ENCODE results near the gene RAB40A.

The RAB40A gene

DNA sequence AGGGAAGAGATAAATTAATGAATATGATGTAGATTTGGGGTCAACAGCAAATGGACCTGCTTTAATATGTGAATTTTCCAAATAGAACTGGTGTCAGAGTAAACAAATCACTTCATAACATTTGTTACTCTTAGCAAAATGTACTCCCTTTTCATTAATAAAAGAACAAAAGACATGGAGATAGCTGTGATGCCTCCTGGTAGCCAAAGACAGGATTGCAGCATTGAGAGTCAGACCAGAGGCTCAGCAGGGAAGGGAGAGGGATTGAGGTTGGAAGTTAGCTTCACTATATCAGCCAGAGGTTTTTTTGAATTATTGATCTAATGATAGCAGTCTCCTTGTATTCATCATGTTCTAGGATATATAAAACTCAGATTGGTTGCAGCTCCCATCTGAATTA is 17.4 kb upstream of the RAB40A start:
- no peak for TF ChIP-seq CTCF (conservative IDR thresholded peaks at IDR 0.05)
- no peak overlapping the region for H3K27ac ChIP-seq

- TF ChIP-seq CTCF (conservative IDR thresholded peaks at IDR 0.05), result no peak
- H3K27ac ChIP-seq, result no peak overlapping the region
These were observed 16.8 kb upstream of the RAB40A start for GRCh38 chrX:103536071-103536470.

DNA sequence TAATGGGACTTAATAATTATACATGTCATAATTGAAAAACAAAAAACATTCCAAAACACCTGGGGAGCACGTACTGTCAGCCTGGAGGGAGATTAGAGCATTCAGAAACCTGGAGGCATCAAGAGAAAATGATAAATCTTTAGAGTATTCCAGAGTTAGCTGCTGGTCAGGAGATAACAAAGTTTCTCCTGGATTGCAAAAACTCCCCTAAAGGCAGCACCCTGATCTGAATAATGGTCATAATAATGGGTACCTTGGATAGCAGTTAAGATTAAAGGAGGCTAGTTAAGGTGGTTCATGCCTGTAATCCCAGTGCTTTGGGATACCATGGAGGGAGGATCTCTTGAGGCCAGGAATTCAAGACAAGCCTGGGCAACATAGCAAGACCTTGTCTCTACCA is 15.9 kb upstream of the RAB40A start:
- H3K27ac ChIP-seq, result no peak overlapping the region
- TF ChIP-seq CTCF (conservative IDR thresholded peaks at IDR 0.05), result no peak

DNA sequence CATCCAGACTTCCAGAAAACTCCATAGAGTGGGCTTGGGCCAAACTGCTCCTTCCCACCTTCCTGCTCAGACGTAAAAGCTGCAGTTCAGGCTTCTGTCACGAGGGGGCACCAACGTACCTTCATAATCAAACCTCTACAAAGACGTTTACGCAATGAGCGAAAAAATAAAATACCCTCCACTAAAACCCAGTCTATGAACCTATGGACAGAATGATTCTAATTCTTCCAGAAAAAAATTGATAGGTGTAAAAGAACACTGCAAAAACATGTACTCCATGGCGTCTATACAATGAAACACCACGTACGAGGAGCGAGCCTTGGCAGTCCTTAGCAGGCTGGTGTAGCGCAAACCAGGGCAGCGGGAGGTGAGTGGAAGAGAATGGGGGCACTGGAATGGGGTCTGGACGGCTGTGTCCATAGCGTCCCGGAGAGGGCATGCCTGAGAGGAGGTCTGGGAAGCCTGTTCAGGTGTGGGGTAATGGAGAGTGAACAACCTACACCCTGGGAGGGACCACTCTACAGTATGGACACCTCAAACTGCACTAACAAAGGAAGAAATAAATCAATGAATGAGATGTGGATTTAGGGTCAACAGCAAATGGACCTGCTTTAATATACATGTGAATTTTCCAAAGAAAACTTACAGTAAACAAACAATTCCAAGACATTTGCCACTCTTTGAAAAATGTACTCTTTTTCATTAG is 14.4 kb upstream of the RAB40A start:
- no peak overlapping the region for H3K27ac ChIP-seq

GRCh38 chrX:103531002-103531401 is 11.7 kb upstream of the RAB40A start:
- TF ChIP-seq CTCF (conservative IDR thresholded peaks at IDR 0.05), result no peak
- no peak overlapping the region for H3K27ac ChIP-seq

More for the DNA sequence above, 14.4 kb upstream of the RAB40A start:
- TF ChIP-seq CTCF (conservative IDR thresholded peaks at IDR 0.05), result peak; percentile 64

DNA sequence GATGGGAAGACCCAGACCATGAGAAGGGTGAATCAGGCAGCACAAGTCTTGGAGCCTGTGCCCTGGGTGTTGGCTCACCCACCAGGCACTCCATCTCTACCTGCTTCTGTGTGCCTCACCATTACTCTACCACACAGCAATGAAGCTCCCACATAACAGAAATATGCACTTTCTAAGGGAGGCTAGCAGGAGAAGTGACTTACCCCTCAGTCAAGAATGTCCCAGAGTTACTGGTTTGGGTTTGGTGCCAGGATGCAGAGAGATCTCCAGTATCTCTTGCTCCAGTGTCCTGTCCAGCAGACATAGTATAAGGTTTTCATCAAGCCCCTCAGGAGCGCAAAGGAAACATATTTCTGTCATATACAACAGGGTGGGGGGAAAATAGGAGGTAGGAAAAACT is 11.3 kb upstream of the RAB40A start:
- no peak for TF ChIP-seq CTCF (conservative IDR thresholded peaks at IDR 0.05)
- no peak overlapping the region for H3K27ac ChIP-seq

DNA sequence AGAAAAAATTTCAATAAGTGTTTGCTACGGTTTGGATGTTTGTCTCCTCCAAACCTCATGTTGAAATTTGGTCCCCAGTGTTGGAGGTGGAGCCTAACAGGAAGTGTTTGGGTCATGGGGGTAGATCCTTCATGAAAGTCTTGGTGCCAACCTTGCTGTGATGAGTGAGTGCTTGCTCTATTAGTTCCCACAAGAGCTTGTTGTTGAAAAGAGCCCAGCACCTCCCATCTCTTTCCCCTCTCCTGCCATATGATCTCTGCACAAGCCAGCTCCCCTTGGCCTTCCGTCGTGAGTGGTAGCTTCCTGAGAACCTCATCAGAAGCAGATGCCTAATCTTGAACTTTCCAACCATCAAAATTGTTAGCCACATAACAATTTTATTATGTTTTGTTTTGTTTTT is 10.3 kb upstream of the RAB40A start:
- H3K27ac ChIP-seq, result no peak overlapping the region
- no peak for TF ChIP-seq CTCF (conservative IDR thresholded peaks at IDR 0.05)

All from VCaP (cell line).